ENCODE measurements around the gene N4BP2L2.

DNA sequence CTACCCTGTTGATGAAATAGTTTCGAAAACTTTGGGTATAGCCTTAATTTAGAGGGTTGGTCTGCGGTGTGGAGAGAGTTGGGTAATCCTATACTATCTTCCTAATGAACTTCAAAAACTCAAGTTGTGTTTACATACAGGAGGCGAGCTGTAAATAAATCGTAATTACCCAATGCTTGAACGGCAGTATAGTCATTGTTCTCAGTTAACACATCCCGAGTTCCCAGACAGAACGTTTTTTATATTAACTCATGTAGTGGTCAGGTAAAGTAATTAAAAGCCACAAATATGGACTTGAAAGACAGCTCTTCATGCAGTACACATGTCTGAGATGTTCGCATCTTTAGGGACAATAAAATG lies 49.2 kb upstream of the N4BP2L2 start:
- TF ChIP-seq, protein P1, sequence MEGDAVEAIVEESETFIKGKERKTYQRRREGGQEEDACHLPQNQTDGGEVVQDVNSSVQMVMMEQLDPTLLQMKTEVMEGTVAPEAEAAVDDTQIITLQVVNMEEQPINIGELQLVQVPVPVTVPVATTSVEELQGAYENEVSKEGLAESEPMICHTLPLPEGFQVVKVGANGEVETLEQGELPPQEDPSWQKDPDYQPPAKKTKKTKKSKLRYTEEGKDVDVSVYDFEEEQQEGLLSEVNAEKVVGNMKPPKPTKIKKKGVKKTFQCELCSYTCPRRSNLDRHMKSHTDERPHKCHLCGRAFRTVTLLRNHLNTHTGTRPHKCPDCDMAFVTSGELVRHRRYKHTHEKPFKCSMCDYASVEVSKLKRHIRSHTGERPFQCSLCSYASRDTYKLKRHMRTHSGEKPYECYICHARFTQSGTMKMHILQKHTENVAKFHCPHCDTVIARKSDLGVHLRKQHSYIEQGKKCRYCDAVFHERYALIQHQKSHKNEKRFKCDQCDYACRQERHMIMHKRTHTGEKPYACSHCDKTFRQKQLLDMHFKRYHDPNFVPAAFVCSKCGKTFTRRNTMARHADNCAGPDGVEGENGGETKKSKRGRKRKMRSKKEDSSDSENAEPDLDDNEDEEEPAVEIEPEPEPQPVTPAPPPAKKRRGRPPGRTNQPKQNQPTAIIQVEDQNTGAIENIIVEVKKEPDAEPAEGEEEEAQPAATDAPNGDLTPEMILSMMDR (IDR thresholded peaks at IDR 0.05; ENCODE audit: insufficient read depth, low read depth, low read length), result no peak
- no peak for TF ChIP-seq EZH2 (IDR thresholded peaks at IDR 0.05; ENCODE audit: insufficient read depth, low read length)
